IPS DF 19.7 (cell line): ENCODE results near the gene DGCR6L.
"Not testable (repeated sequence)": the region's sequence is repeated elsewhere in the genome, so short reads cannot be mapped to it uniquely, and the experiment has no call there.

Source experiments
- DNase-seq: peaks from one replicate; pipeline ENCODE4 v3.0.0-alpha.2; 2013; ENCODE audit warnings: low read depth, low spot score

Gene DGCR6L

GRCh38 chr22:20319745-20320658 lies at the start of gene DGCR6L:
Gene DGCR6L, minus strand, starts transcription at chr22:20320060. Its CDS starts 72 bp downstream, at chr22:20319988.
- peak; percentile 80 for DNase-seq

DNA sequence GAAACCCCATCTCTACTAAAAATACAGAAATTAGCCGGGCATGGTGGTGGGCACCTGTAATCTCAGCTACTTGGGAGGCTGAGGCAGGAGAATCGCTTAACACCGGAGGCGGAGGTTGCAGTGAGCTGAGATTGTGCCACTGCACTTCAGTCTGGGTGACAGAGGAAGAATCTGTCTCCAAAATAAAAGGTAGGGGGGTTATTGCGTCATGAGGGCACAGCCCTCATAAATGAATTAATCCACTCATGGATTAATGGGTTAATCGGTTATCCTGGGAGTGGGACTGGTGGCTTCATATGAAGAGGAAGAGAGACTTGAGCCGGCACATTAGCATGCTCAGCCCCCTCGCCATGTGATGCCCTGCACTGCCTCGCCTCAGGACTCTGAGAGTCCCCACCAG lies 49.0 kb upstream of the DGCR6L start:
- DNase-seq, result not testable (repeated sequence)

GRCh38 chr22:20366841-20367240 lies 47.0 kb upstream of the DGCR6L start:
- DNase-seq, result not testable (repeated sequence)

- not testable (repeated sequence) for DNase-seq
These were observed 44.7 kb upstream of the DGCR6L start for GRCh38 chr22:20364335-20365260.

DNA sequence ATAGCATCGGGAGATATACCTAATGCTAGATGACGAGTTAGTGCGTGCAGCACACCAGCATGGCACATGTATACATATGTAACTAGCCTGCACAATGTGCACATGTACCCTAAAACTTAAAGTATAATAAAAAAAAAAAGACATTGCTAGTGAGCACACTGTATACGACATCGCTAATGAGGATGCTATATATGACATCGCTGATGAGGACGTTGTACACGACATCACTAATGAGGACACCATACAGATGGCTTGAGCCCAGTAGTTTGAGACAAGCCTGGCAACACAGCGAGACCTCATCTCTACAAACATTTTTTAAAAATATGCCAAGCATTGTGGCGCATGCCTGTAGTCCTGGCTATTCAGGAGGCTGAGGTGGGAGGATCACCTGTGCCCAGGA lies 42.5 kb upstream of the DGCR6L start:
- DNase-seq, result not testable (repeated sequence)

GRCh38 chr22:20361752-20362229 lies 41.9 kb upstream of the DGCR6L start:
- not testable (repeated sequence) for DNase-seq

GRCh38 chr22:20360866-20361751 lies 41.2 kb upstream of the DGCR6L start:
- DNase-seq, result not testable (repeated sequence)

DNA sequence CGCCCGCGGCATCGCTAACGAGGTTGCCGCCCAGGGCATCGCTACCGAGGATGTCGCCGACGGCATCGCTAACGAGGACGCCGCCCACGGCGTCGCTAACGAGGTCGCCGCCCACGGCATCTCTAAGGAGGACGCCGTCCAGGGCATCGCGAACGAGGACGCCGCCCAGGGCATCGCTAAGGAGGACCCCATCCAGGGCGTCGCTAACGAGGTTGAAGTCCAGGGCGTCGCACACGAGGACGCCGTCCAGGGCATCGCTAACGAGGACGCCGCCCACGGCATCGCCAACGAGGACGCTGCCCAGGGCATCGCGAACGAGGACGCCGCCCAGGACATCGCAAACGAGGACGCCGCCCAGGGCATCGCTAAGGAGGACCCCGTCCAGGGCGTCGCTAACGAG lies 40.4 kb upstream of the DGCR6L start:
- DNase-seq, result not testable (repeated sequence)

DNA sequence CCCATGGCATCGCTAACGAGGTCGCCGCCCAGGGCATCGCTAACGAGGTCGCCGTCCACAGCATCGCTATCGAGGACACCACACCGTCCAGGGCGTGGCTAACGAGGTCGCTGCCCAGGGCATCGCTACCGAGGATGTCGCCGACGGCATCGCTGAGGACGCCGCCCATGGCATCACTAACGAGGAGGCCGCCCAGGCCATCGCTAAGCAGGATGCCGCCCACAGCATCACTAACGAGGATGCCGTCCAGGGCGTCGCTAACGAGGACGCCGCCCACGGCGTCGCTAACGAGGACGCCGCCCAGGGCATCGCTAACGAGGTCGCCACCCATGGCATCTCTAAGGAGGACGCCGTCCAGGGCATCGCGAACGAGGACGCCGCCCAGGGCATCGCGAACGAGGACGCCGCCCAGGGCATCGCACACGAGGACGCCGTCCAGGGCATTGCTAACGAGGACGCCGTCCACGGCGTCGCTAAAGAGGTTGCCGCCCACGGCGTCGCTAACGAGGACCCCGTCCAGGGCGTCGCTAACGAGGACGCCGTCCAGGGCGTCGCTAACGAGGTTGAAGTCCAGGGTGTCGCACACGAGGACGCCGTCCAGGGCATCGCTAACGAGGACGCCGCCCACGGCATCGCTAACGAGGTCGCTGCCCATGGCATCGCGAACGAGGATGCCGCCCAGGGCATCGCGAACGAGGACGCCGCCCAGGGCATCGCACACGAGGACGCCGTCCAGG lies 38.8 kb upstream of the DGCR6L start:
- not testable (repeated sequence) for DNase-seq

DNA sequence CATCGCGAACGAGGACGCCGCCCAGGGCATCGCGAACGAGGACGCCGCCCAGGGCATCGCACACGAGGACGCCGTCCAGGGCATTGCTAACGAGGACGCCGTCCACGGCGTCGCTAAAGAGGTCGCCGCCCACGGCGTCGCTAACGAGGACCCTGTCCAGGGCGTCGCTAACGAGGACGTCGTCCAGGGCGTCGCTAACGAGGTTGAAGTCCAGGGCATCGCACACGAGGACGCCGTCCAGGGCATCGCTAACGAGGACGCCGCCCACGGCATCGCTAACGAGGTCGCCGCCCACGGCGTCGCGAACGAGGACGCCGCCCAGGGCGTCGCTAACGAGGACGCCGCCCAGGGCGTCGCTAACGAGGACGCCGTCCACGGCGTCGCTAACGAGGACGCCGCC lies 38.1 kb upstream of the DGCR6L start:
- DNase-seq, result not testable (repeated sequence)

GRCh38 chr22:20356906-20357305 lies 37.0 kb upstream of the DGCR6L start:
- not testable (repeated sequence) for DNase-seq

- DNase-seq, result not testable (repeated sequence)
These were observed 36.2 kb upstream of the DGCR6L start for GRCh38 chr22:20355939-20356636.

DNA sequence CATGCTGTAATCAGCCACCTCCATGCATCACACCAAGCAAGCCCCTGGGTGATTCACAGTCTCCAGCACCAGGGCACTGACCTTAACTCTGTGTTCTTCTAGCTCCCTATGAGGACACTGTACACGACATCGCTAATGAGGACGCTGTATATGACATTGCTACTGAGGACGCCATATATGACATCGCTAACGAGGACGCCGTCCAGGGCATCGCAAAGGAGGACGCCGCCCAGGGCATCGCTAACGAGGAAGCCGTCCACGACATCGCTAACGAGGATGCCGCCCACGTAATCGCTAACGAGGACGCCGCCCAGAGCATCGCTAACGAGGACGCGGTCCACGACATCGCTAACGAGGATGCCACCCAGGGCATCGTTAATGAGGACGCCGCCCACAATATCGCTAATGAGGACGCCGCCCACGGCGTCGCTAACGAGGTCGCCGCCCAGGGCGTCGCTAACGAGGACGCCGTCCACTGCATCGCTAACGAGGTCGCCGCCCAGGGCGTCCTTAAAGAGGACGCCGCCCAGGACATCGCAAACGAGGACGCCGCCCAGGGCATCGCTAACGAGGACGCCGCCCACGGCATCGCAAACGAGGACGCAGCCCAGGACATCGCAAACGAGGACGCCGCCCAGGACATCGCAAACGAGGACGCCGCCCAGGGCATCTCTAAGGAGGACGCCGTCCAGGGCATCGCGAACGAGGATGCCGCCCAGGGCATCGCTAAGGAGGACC lies 34.5 kb upstream of the DGCR6L start:
- DNase-seq, result no peak

GRCh38 chr22:20352536-20352935 lies 32.7 kb upstream of the DGCR6L start:
- DNase-seq, result not testable (repeated sequence)

GRCh38 chr22:20346553-20346952 lies 26.7 kb upstream of the DGCR6L start:
- not testable (repeated sequence) for DNase-seq

- not testable (repeated sequence) for DNase-seq
These were observed 18.4 kb upstream of the DGCR6L start for GRCh38 chr22:20338291-20338690.

DNA sequence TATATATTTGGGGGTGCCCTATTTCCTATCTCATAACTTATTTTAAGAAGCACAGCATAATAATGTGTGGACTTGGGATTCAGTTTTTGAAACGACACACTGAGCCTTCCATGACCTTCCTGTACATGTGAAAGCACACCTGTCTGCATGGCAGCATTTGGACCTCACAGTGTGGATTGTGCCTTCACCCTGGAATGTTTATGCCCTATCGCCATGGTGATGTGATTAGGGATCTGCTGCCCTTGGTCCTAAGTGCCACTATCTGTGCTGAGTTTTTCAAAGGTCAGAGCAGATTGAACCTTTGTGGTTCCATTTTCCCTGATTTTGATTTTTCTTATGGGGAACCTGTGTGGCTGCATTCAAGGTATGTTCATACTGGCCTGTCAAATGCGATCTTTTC lies 17.9 kb upstream of the DGCR6L start:
- not testable (repeated sequence) for DNase-seq

- not testable (repeated sequence) for DNase-seq
These were observed 16.7 kb upstream of the DGCR6L start for GRCh38 chr22:20336561-20336960.

GRCh38 chr22:20328569-20328930 lies 8.7 kb upstream of the DGCR6L start:
- DNase-seq, result not testable (repeated sequence)
